Panc1 (cell line): Measurements from ENCODE around the gene GDPD1. TPM values are rescaled to one million over a fixed set of nuclear protein-coding genes. Genes with fewer than 3 reads are reported as not detected.

Source experiments
- ATAC-seq: fragments of 200-7000 bp; cut with Tn5 transposase; 2 replicates; pipeline ENCODE4 v1.9.1; 2020; ENCODE audit warnings: mild to moderate bottlenecking, moderate library complexity
- BruUV-seq: library from RNA; stranded (reverse); fragments of 400-500 nt; replicated peaks from 2 replicates; lab custom pipeline; 2021; lab: Mats Ljungman, UMichigan
- CTCF ChIA-PET: fragments of 300-600 bp; sonication (Branson Sonifier 250); formaldehyde crosslinking; loops from one replicate; lab custom pipeline; 2022; ENCODE audit warnings: antibody characterized with exemption; lab: Charles Lee
- POLR2A ChIA-PET: fragments of 300-600 bp; sonication (Branson Sonifier 250); formaldehyde crosslinking; loops from one replicate; lab custom pipeline; 2022; ENCODE audit warnings: antibody characterized with exemption; lab: Charles Lee
- DNase-seq: peaks from one replicate; pipeline ENCODE4 v3.0.0-alpha.2; 2010; ENCODE audit warnings: low read depth, low spot score
- H3K27ac ChIP-seq: 2 replicates; pipeline ENCODE4 v1.5.1; 2011; ENCODE audit warnings: mild to moderate bottlenecking, low read length, inconsistent platforms
- H3K27me3 ChIP-seq: fragments of 200-500 bp; sonication (Bioruptor generic); 2 replicates; pipeline ENCODE4 v1.6.0; 2014; ENCODE audit warnings: low read length, inconsistent platforms; ENCODE audit not compliant: control insufficient read depth, insufficient read depth
- H3K36me3 ChIP-seq: fragments of 200-500 bp; sonication (Bioruptor generic); 2 replicates; pipeline ENCODE4 v1.5.1; 2014; ENCODE audit warnings: inconsistent platforms, mild to moderate bottlenecking, low read length, moderate library complexity; ENCODE audit not compliant: control insufficient read depth, insufficient read depth
- H3K4me1 ChIP-seq: 2 replicates; pipeline ENCODE4 v1.5.1; 2011; ENCODE audit warnings: inconsistent platforms, mild to moderate bottlenecking, low read length, moderate library complexity; ENCODE audit not compliant: control insufficient read depth, insufficient read depth
- H3K4me3 ChIP-seq, 2 experiments: 2 replicates each; pipeline ENCODE4 v1.5.1; 2011 to 2012; ENCODE audit warnings: low read depth in 2 of 2, low read length in 2 of 2, mild to moderate bottlenecking in 2 of 2, inconsistent platforms in 1 of 2, moderate library complexity in 1 of 2
- H3K9me3 ChIP-seq: fragments of 200-500 bp; sonication (Bioruptor generic); 2 replicates; pipeline ENCODE4 v1.5.1; 2014; ENCODE audit warnings: low read depth, mild to moderate bottlenecking, inconsistent platforms, low read length, moderate library complexity; ENCODE audit not compliant: control insufficient read depth, insufficient read depth
- CTCF ChIP-seq: fragments of 450-650 bp; IDR thresholded peaks from 2 replicates; pipeline ENCODE4 v1.5.1; 2017; ENCODE audit warnings: mild to moderate bottlenecking
- POLR2AphosphoS5 ChIP-seq: IDR thresholded peaks from 2 replicates; pipeline ENCODE4 v1.6.1; 2012; ENCODE audit warnings: mild to moderate bottlenecking, low read depth, low read length, moderate library complexity
- REST ChIP-seq, 2 experiments: IDR thresholded peaks; 2 replicates each; pipeline ENCODE4 v1.6.1; 2011 to 2012; ENCODE audit warnings: low read depth in 2 of 2, control low read depth in 1 of 2, low read length in 1 of 2, mild to moderate bottlenecking in 1 of 2, moderate library complexity in 1 of 2; ENCODE audit not compliant: insufficient read depth in 1 of 2
- SIN3A ChIP-seq: IDR thresholded peaks from 2 replicates; pipeline ENCODE4 v1.6.1; 2012; ENCODE audit warnings: low read depth, mild to moderate bottlenecking, low read length, moderate library complexity, borderline replicate concordance; ENCODE audit not compliant: insufficient read depth
- TCF7L2 ChIP-seq: IDR thresholded peaks from 2 replicates; pipeline ENCODE4 v1.6.1; 2011; ENCODE audit warnings: mild to moderate bottlenecking, low read depth, low read length, inconsistent platforms
- in situ Hi-C: cut with HindIII; loops from 2 replicates; pipeline ENCODE4 v1.10.0; 2016; ENCODE audit warnings: low sequenced_read_pairs, low pct_unique_long_range_greater_than_20kb
- intact Hi-C: fragments of 100-400 bp; cut with micrococcal nuclease; formaldehyde crosslinking; loops from one replicate; pipeline ENCODE4 v1.10.0; 2022; ENCODE audit not compliant: unreplicated experiment
- total RNA-seq: library from RNA; stranded (reverse); gene quantifications from one replicate; pipeline ENCODE4 v1.2.1, GENCODE V29; 2021; ENCODE audit not compliant: unreplicated experiment

GDPD1 gene
- total RNA-seq, 1 experiment from 2014 or later, result 0.26 TPM

- ATAC-seq, result no peak
- in situ Hi-C loops, result no loop called here
- intact Hi-C loops, result no loop called here
Observed at GRCh38 chr17:59287452-59287851, 67.1 kb downstream of the GDPD1 start.

GRCh38 chr17:59287891-59288290 lies 67.6 kb downstream of the GDPD1 start:
- intact Hi-C loops, result no loop called here
- no peak overlapping the region for H3K27ac ChIP-seq
- no peak overlapping the region for H3K4me3 ChIP-seq
- DNase-seq, result no peak
- H3K27me3 ChIP-seq, result no peaks in the 10 kb centered on the region
- in situ Hi-C loops, result no loop called here
- no TSS peak for BruUV-seq
- H3K36me3 ChIP-seq, result no peaks in the 10 kb centered on the region
- no peaks in the 10 kb centered on the region for H3K4me1 ChIP-seq
- H3K9me3 ChIP-seq, result no peaks in the 10 kb centered on the region
- TF ChIP-seq POLR2AphosphoS5 (no peak), CTCF (no peak), TCF7L2 (no peak), REST (IDR thresholded peaks at IDR 0.05; ENCODE audit: insufficient read depth in 1 of 2, low read depth in 2 of 2, low read length in 1 of 2) (no peak), SIN3A (no peak)
- ChIA-PET CTCF (no interaction called here), POLR2A (no interaction called here)
- no peak for ATAC-seq

More at GRCh38 chr17:59287452-59287851, 67.1 kb downstream of the GDPD1 start:
- Histone ChIP-seq H3K4me1 (no peaks in the 10 kb centered on the region), H3K36me3 (no peaks in the 10 kb centered on the region), H3K9me3 (no peaks in the 10 kb centered on the region), H3K27ac (no peak overlapping the region), H3K27me3 (no peaks in the 10 kb centered on the region), H3K4me3 (no peak overlapping the region)
- CTCF ChIA-PET, result no interaction called here
- no TSS peak for BruUV-seq
- TF ChIP-seq REST (IDR thresholded peaks at IDR 0.05; ENCODE audit: insufficient read depth in 1 of 2, low read depth in 2 of 2, low read length in 1 of 2), result no peak
- no peak for TF ChIP-seq POLR2AphosphoS5
- TF ChIP-seq TCF7L2, result no peak
- no peak for TF ChIP-seq CTCF
- no peak for TF ChIP-seq SIN3A
- no peak for DNase-seq
- POLR2A ChIA-PET, result no interaction called here
